Measurements from ENCODE around the gene RAD18. TPM values are rescaled to one million over a fixed set of nuclear protein-coding genes. Genes with fewer than 3 reads are reported as not detected.

Gene RAD18
- total RNA-seq, 1 donor from 2014 or later = 52.8 TPM

DNA sequence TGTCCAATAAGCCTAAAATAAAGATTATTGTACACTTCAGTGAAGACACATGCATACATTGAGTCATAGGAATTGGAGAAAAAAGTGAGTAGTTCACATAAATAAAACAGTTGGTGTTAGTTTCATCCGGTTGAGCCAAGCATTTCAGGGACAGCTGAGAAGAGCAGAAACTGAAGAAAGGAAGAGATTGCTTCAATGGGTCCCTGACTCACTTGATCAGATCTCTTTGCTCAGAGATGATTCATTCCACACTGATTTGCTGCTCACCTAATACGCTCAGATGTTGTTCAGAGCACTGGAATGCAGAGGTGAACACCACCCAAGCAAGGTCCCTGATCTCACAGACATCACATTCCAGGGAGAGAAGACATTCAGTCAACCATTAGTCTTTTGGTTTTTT, 93.7 kb downstream of the RAD18 start:
- no peaks in the 10 kb centered on the region for H3K27me3 Mint-ChIP-seq
- no peaks in the 10 kb centered on the region for H3K9me3 Mint-ChIP-seq
- no peak overlapping the region for H3K4me3 Mint-ChIP-seq
- no peaks in the 10 kb centered on the region for H3K36me3 Mint-ChIP-seq (ENCODE audit: low read depth)
- no peaks in the 10 kb centered on the region for H3K4me1 Mint-ChIP-seq
- no peak for DNase-seq
- no peak overlapping the region for H3K27ac Mint-ChIP-seq
- intact Hi-C loops (cut with micrococcal nuclease) = no loop called here

DNA sequence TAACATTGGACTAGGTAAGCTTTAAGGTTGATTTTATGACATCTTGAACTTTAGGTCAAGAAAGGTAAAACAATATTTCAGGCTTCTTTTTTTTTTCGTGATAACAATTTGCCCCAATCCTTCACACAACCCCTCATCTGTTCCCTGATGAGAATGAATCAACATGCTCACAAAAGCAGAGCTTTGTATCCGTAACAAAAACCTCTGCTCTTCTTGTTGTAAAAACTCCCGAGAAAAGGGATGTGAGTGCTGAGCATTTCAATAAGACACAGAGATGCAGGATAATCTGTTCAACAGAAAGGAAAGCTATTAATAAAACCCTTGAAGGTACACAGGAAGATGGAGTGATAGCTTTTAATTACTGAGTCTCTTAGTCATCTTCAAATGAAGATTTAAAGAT, 94.3 kb downstream of the RAD18 start:
- H3K27me3 Mint-ChIP-seq = no peaks in the 10 kb centered on the region
- intact Hi-C loops (cut with micrococcal nuclease) = no loop called here
- DNase-seq = no peak
- no peak overlapping the region for H3K4me3 Mint-ChIP-seq
- no peaks in the 10 kb centered on the region for H3K4me1 Mint-ChIP-seq
- H3K36me3 Mint-ChIP-seq (ENCODE audit: low read depth) = no peaks in the 10 kb centered on the region
- H3K9me3 Mint-ChIP-seq = no peaks in the 10 kb centered on the region
- H3K27ac Mint-ChIP-seq = no peak overlapping the region

DNA sequence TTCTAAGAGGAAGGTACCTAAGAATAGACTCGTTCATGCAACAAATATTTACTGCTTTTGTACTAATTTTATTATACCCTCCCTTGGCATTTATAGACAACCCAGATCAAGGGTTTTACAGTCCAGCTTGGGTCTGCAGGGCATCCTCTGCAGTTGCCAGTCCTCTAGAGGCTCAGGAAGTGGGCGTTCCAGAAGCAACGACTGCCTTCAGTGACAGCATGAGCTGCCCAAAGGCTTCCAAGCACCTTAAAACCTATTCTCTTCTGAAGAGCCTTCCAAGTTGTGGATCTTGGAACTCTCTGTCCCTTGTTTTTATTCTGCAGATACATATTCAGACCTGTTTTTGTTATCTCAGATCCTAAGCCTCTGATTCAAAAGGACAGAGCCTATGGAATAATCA, 95.6 kb downstream of the RAD18 start:
- Mint-ChIP-seq H3K9me3 (no peaks in the 10 kb centered on the region), H3K4me3 (no peak overlapping the region), H3K27ac (no peak overlapping the region), H3K36me3 (ENCODE audit: low read depth) (no peaks in the 10 kb centered on the region), H3K27me3 (no peaks in the 10 kb centered on the region), H3K4me1 (no peaks in the 10 kb centered on the region)
- no peak for DNase-seq
- intact Hi-C loops (cut with micrococcal nuclease) = no loop called here

DNA sequence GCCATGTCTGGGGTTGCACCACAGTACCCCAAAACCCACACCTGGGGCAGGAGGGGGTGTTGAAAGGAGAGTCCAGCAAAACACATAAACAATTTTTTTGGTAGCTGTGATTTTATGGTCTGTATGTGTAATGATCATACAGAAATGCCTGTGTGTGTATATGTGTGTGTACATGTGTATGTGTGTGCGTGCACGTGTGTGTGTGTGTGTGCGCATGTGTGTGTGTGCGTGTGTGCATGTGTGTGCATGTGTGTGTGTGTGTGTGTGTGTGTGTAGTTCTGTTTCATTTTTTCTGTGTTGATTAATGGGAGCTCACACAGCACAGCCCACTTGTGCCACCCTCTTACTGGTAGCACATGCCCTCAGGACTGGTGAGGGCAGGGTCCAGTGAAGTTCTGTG, 97.6 kb downstream of the RAD18 start:
- no peaks in the 10 kb centered on the region for H3K4me1 Mint-ChIP-seq
- no peak overlapping the region for H3K27ac Mint-ChIP-seq

DNA sequence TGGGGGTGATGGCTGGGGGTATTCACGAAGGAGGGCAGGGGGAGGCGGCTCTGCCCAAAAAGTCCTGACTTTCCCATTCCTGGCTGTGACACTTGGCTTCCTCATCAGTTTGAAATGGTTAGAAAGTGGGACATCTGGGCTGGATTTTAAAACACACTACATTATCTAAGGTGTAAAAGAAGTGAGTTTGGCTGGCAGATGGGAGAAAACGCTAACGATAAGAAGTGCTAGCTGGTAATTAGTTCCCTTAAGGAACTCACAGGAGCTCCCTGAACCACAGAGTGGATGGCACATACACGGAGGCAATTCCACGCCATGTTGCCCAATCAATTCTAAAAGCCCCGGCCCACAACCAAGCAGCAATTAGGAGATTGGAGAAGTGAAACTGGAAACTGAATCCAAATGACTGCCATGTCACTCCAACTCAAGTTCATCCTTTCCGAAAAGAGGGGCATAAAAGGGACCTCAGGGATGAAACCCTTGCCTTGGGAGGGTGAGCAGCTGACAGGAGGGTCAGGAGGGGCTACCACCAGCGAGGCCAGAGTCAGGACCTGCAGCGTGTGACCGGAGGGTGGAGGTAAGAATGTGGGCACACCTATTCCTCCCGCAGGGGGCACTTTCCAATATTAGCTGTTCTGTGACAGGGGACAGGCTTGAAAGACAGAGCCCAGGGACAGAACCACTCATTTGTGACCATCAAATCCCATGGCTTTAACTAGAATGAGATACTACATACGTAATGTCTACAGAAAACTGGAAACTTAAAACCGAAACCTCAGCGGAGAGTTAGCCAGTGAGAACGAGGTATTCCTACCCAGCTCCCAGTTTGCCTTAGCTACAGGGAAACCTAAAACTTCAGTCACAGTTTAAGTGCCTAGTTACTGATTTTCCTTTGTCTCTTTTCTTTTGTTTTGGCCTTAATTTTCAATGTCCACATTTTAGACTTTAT, 98.6 kb downstream of the RAD18 start:
- Mint-ChIP-seq H3K4me3 (no peak overlapping the region), H3K36me3 (ENCODE audit: low read depth) (no peaks in the 10 kb centered on the region), H3K27ac (no peak overlapping the region), H3K27me3 (no peaks in the 10 kb centered on the region), H3K4me1 (no peaks in the 10 kb centered on the region), H3K9me3 (no peaks in the 10 kb centered on the region)
- DNase-seq = no peak
- intact Hi-C loops (cut with micrococcal nuclease) = no loop called here

More for the DNA sequence above, 97.6 kb downstream of the RAD18 start:
- no peaks in the 10 kb centered on the region for H3K36me3 Mint-ChIP-seq (ENCODE audit: low read depth)
- intact Hi-C loops (cut with micrococcal nuclease) = no loop called here
- DNase-seq = no peak
- no peaks in the 10 kb centered on the region for H3K27me3 Mint-ChIP-seq
- no peak overlapping the region for H3K4me3 Mint-ChIP-seq
- H3K9me3 Mint-ChIP-seq = no peaks in the 10 kb centered on the region

DNA sequence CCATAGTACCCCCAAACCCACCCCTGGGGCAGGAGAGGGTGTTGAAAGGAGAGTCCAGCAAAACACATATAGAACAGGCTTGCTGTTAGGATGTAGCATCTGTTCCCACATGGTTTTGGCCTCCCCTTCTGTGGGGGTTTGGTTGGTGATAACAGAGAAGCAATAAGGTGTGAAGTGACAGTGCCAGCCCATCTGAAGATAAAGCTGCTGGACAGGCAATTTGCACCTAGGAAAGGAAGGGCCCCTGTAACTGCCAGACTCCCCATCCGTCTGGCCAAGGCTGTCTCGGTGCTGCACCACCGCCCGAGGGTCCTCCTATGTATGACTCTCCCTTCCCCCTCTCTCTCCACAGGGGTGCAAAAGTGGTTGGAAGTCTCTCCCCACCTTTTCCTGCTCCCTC, 99.4 kb downstream of the RAD18 start:
- no peak for DNase-seq
- H3K36me3 Mint-ChIP-seq (ENCODE audit: low read depth) = no peaks in the 10 kb centered on the region
- no peaks in the 10 kb centered on the region for H3K27me3 Mint-ChIP-seq
- intact Hi-C loops (cut with micrococcal nuclease) = no loop called here
- no peak overlapping the region for H3K27ac Mint-ChIP-seq
- no peaks in the 10 kb centered on the region for H3K9me3 Mint-ChIP-seq
- H3K4me3 Mint-ChIP-seq = no peak overlapping the region
- H3K4me1 Mint-ChIP-seq = no peaks in the 10 kb centered on the region

DNA sequence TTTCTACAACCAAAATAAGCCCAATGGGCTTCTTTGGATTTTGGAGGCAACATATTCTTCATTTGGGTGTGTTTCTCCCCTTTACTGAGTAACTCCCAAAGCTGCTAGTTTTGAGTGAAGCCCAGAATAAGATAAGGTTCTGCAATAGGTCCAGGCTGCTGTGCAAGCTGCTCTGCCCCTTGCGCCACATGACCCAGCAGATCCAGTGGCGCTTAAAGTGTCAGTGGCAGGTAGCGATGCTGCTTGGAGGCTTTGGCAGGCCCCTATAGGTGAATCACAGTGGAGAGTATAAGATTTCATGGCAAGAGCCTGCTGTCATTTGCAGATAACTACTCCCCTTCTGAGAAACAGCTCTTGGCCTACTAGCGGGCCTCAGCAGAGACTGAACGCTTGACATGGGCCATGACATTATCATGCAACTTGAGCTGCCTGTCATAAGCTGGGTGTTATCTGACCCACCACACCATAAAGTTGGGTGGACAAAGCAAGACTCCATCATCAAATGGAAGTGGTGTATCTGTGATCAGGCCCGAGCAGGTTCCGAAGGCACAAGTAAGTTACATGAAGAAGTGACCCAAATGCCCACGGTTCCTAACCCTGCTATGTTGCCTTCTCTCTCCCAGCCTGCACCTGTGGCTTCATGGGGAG, 105.4 kb downstream of the RAD18 start:
- H3K4me3 Mint-ChIP-seq = no peak overlapping the region
- intact Hi-C loops (cut with micrococcal nuclease) = no loop called here
- H3K27ac Mint-ChIP-seq = no peak overlapping the region
- DNase-seq = no peak
- no peaks in the 10 kb centered on the region for H3K9me3 Mint-ChIP-seq
- H3K36me3 Mint-ChIP-seq (ENCODE audit: low read depth) = no peaks in the 10 kb centered on the region
- no peaks in the 10 kb centered on the region for H3K27me3 Mint-ChIP-seq
- no peaks in the 10 kb centered on the region for H3K4me1 Mint-ChIP-seq

DNA sequence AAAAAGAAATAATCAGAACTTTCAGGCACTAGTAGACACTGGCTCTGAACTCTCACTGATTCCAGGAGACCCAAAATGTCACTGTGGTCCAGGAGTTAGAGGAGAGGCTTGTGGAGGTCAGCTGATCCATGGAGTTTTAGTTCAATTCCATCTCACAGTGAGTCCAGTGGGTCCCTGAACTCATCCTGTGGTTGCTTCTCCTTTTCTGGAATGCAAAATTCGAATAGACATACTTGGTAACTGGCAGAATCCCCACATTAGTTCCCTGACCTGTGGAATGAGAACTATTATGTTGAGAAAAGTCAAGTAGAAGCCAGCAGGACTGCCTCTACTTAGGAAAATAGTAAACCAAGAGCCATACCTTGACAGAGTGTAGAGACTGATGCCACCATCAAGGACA, 106.6 kb downstream of the RAD18 start:
- no peaks in the 10 kb centered on the region for H3K36me3 Mint-ChIP-seq (ENCODE audit: low read depth)
- no peaks in the 10 kb centered on the region for H3K9me3 Mint-ChIP-seq
- intact Hi-C loops (cut with micrococcal nuclease) = no loop called here
- H3K27ac Mint-ChIP-seq = no peak overlapping the region
- no peaks in the 10 kb centered on the region for H3K27me3 Mint-ChIP-seq
- no peak for DNase-seq
- H3K4me1 Mint-ChIP-seq = no peaks in the 10 kb centered on the region
- H3K4me3 Mint-ChIP-seq = no peak overlapping the region

DNA sequence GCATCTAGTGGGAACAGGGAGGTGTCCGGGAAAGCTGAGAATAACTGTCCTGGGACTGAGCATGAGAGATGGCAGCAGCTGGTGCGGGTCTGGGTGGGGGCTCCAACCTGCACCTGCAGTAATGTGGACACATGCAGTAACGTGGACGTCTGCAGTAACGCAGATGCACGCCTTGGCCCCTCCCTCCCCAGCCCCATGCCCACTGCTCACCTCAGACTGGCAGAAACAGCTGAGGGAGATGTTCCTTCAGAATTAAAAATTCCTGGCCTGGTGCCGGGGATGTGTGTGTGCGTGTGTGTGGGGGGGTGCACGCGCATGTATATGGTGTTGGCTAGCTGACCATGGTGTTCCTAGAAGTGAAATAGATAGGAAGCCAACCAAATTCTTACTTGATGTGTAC, 107.2 kb downstream of the RAD18 start:
- Mint-ChIP-seq H3K4me1 (no peaks in the 10 kb centered on the region), H3K9me3 (no peaks in the 10 kb centered on the region), H3K36me3 (ENCODE audit: low read depth) (no peaks in the 10 kb centered on the region), H3K4me3 (no peak overlapping the region), H3K27ac (no peak overlapping the region), H3K27me3 (no peaks in the 10 kb centered on the region)
- intact Hi-C loops (cut with micrococcal nuclease) = no loop called here
- DNase-seq = no peak

DNA sequence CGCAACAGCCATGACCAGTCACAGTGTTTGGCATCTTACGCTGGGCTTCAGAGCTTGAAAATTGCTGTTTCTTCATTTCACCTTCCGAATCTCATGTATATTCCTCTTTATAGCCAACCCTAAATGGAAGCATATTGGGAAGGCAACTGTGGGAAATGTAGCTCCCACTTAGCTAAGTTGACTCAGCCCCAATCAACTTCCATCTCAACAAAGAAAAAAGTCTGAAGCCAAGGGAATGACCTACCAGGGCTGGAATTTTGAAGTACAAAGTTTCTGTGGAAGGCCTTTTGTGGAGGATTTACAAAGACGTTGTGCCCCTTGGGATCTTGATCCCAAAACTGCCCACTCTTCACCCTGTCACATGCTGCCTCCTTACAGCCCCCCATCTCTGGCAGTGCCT, 108.6 kb downstream of the RAD18 start:
- H3K9me3 Mint-ChIP-seq = no peaks in the 10 kb centered on the region
- intact Hi-C loops (cut with micrococcal nuclease) = no loop called here
- H3K4me1 Mint-ChIP-seq = no peaks in the 10 kb centered on the region
- DNase-seq = no peak
- H3K36me3 Mint-ChIP-seq (ENCODE audit: low read depth) = no peaks in the 10 kb centered on the region
- no peaks in the 10 kb centered on the region for H3K27me3 Mint-ChIP-seq
- H3K4me3 Mint-ChIP-seq = no peak overlapping the region
- H3K27ac Mint-ChIP-seq = no peak overlapping the region

DNA sequence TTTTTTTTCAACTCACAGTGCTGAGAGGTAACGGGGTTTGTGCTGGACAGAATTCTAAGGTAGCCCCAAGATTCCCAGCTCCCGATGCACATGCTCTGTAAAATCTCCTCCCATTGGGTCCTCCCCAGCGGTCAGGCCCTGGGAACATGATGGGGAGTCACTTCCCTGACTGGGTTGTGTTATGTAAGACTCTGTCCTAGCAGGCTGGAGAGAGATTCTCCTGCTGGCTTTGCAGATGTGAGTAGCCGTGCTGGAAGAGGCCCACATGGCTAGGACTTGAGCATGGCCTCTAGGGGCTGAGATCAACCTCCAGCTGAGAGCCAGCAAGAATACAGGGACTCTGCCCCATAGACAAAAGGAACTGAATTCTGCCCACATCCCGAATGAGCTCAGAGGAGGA, 110.2 kb downstream of the RAD18 start:
- no peaks in the 10 kb centered on the region for H3K4me1 Mint-ChIP-seq
- intact Hi-C loops (cut with micrococcal nuclease) = no loop called here
- no peaks in the 10 kb centered on the region for H3K36me3 Mint-ChIP-seq (ENCODE audit: low read depth)
- no peak overlapping the region for H3K27ac Mint-ChIP-seq
- H3K4me3 Mint-ChIP-seq = no peak overlapping the region
- H3K9me3 Mint-ChIP-seq = no peaks in the 10 kb centered on the region
- DNase-seq = no peak
- H3K27me3 Mint-ChIP-seq = no peaks in the 10 kb centered on the region

DNA sequence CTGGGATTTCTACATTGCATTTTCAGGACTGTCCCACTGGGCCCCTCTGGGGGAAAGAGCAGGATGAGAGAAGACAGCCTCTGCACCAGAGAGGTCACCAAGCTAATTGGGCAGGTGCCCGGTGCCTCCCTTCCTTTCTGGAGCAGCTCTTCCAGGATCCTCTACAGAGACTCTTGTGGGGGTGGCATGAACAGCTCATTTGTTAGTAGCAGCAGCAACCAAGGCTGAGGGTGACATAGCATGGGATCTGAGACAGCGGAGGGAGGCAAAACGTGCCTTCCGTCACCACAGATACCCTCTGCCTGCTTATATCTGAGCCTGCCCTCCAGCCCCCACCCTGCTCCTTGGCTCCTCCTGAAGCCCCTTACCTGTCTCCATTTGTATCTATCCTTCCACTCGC, 110.8 kb downstream of the RAD18 start:
- Mint-ChIP-seq H3K36me3 (ENCODE audit: low read depth) (no peaks in the 10 kb centered on the region), H3K4me1 (no peaks in the 10 kb centered on the region), H3K9me3 (no peaks in the 10 kb centered on the region), H3K27ac (no peak overlapping the region), H3K4me3 (no peak overlapping the region), H3K27me3 (no peaks in the 10 kb centered on the region)
- DNase-seq = no peak
- intact Hi-C loops (cut with micrococcal nuclease) = no loop called here

DNA sequence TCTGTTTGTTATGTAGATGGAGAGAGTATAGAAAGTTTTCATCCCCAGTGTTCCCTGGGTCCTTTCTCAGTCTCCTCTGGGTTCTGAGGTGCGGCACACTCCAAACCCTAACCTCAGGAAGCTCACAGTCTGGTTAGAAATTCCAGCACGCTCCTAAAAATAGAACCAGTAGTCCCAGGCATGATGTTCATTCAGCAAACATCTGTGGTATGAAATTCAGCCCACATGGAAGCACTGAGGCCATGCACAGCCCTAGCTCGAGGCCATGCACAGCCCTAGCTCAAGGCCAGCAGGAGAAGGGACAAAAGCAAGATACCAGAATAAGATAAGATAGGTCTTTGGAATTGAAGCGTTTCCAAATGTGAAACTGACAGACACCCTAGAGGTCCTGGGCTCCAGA, 111.6 kb downstream of the RAD18 start:
- Mint-ChIP-seq H3K9me3 (no peaks in the 10 kb centered on the region), H3K27me3 (no peaks in the 10 kb centered on the region), H3K36me3 (ENCODE audit: low read depth) (no peaks in the 10 kb centered on the region), H3K4me1 (no peaks in the 10 kb centered on the region), H3K4me3 (no peak overlapping the region), H3K27ac (no peak overlapping the region)
- DNase-seq = no peak
- intact Hi-C loops (cut with micrococcal nuclease) = no loop called here

DNA sequence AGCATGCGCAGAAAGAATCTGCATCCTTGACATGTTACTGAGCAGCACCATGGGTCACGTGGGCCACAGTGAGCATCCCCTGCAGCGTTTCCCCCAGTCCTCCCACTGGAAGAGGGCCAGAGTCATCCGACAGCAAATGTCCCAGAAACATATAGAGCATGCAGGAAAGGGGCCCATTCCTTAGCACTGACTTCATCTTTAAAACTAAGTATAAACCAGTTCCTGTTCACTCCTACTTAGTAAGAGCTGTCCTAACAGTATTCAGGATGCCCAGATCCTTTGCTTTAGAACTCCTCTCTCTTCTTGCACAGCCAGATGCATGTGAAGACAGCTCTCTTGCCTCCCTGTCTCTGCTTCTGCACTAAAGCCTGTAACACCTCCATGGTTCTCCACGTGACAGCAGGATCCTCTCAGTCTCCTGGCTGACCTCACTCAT, 114.6 kb downstream of the RAD18 start:
- H3K4me1 Mint-ChIP-seq = no peaks in the 10 kb centered on the region
- DNase-seq = no peak
- H3K4me3 Mint-ChIP-seq = no peak overlapping the region
- no peak overlapping the region for H3K27ac Mint-ChIP-seq
- H3K36me3 Mint-ChIP-seq (ENCODE audit: low read depth) = no peaks in the 10 kb centered on the region
- no peaks in the 10 kb centered on the region for H3K27me3 Mint-ChIP-seq
- H3K9me3 Mint-ChIP-seq = no peaks in the 10 kb centered on the region
- intact Hi-C loops (cut with micrococcal nuclease) = no loop called here

Measured in activated CD4-positive, alpha-beta T cell treated with anti-CD3 and anti-CD28 coated beads, Interleukin-2, amount 10 ng/mL, durations not matched to agents 24 days and 14 days (primary cell).